Activated CD4-positive, alpha-beta T cell treated with anti-CD3 and anti-CD28 coated beads for 4 hours (primary cell): ENCODE measurements around the gene TDRD9.
"Not testable (repeated sequence)": the region's sequence is repeated elsewhere in the genome, so short reads cannot be mapped to it uniquely, and the experiment has no call there.

Source experiments
- DNase-seq, 2 donors: peaks; one replicate each; pipeline ENCODE4 v3.0.0-alpha.2; 2020

Gene TDRD9

DNA sequence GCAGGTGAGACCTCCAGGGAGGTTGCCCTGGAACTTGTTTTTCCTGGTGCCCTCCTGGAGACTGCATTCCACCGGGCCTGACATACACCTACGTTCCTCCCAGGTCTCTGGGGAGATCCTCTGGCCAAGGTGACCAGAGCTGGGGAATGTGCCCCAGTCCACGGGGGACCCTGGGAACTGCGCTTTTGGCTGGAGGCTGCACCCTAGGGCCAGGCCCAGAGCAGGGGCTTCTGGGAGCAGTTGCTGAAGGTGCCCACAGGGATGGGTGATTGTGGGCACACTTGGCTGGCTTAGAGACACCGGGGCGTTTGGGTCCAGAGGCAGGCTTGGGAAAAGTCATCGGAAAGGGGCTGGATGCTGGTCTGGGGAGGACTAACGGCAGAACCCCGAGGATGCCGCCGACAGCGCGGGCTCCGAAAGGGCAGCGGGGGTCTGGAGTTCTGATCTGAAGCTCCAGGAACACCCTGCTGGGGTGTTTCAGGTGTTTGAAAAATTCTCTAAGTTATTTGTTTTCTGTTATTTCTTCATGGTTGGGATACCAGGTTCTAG, 36.5 kb upstream of the TDRD9 start:
- no peak for DNase-seq

DNA sequence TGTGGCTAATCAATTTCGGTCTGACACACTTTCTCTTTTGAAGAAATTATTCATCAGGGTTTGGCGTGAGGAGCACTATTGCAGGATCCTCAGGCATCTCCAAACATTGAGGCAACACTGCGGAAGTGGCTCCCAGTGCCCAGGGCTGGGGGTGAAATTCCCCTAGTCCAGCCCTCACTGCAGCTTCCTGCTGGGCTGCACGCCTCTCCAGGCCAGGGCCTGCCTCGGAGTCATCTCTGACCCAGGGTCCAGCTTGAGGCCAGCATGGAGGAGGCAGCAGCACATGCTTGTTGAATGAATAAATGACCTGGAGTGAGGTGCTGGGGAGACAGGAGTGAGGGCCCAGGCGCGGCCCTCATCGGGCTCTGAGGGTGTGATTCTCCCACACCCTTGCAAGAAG, 36.0 kb upstream of the TDRD9 start:
- DNase-seq = no peak

DNA sequence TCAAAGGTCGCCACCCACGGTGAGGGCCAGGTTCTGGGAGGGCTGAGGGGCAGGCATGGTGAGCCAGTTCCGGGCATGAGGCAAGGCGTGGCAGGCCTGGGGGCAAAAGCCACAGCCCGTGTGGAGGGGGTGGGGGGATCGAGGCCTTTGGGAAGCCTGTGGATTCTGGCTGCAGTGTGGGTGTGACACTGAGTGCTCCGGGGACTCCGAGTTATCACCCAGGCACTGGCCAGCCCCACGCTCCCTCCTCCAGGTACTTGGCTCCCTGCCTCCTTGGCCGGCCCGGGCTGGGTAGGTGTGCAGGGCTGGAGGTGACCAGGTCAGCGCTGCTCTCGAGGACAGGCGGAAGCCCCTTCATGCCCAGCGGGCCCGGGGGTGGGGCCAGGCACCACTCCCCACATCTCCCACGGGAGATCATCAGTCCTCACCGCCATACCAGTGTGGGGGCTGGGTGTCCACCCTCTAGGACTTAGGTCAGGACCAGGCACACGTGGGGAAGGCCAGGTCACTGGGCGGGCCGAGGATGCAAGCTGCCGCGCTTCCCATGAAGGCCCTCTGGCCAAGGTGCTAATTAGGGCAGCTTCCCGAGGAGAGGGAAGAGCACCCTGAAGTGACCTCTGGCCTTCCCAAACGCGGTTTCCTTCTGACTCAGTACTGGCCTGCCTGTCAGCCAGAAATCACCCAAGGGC, 34.1 kb upstream of the TDRD9 start:
- DNase-seq = no peak

DNA sequence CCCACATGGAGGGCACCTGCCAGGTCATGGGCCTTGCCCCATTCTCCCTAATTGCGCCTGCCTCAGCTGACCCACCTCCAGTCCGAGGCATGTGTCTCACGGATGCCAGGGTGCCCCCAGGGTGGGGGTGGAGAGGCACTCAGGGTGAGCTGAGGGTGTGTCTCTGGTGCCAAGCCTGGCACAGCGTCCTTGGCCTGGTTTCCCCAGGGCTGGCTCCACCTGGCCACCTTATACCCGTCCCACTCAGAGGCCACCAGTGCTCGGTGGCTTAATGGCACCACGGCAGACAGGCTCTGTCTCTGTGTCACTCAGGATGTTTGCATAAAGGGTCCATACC, 33.6 kb upstream of the TDRD9 start:
- no peak for DNase-seq

DNA sequence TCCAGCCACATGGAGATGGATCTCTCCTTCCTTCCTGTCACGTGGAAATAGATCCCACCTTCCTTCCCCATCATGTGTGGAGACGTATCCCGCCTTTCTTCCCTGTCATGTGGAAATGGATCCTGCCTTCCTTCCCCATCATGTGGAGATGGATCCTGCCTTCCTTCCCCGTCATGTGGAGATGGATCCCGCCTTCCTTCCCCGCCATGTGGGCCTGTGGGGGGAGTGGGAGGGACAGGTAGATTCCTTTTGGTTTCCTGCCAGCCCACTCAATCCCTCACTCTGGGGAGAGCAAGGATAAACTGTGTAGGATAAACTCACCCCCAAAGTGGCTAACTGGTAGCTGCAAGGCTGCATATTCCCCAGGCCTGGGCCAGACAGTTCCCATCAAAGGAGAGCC, 31.7 kb upstream of the TDRD9 start:
- no peak for DNase-seq

DNA sequence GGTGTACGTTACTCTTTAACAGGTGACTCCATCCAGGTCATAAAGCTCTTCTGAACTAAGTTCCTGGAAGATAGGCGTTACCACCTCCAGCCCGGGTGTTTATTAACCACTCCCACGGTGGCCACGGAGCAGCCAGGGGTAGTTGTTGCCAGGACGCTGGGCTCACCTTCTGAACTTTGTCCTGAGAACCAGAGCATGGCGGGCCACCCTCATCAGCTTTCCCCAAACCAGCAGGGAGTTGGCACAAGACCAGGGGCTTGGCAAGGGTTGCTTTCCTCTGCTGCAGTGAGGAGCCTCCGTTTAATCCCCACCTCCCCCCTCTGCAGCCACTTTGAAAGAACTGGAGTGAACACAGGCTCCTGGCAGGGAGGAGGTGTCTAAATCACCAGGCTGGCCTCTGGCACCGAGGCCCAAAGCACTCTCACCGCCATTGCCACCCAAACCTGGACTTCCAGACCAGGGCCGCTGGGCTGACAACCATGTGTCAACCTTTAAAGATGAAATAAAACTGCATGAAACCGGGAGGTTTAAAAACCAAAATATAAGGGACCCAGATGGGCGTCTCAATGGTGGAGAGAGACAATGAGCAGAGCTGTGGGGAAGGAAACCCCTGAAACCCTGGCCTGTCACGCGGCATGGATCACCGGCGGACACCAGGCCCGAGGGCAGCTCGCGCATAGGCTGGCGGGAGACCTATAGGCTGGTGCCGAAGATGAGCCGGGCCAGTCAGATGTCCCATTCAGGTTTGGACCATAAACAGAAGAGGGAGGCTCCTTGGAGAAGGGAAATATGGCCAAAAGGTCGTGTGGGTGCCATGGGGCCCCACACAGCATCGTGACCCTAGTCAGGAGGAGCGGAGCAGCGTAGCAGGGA, 30.9 kb upstream of the TDRD9 start:
- DNase-seq = no peak

DNA sequence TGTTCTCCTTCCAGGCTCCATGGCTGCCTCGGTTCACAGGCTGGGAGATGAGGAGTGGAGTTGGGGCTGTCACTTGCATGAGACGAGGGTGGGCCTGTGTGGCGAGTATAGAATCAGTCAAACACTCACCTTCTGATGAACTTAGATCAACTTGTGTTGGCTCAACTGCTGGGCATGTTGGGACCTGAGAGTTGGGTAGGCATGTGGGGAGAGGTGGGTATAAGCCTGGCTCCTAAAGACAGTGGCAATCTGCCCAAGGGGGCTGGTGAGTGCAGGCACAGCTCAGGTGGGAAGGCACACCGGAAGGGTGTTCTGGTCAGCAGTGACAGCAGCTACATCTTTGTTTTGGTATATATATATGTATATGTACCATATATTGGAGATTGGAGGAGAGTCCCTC, 30.1 kb upstream of the TDRD9 start:
- no peak for DNase-seq

DNA sequence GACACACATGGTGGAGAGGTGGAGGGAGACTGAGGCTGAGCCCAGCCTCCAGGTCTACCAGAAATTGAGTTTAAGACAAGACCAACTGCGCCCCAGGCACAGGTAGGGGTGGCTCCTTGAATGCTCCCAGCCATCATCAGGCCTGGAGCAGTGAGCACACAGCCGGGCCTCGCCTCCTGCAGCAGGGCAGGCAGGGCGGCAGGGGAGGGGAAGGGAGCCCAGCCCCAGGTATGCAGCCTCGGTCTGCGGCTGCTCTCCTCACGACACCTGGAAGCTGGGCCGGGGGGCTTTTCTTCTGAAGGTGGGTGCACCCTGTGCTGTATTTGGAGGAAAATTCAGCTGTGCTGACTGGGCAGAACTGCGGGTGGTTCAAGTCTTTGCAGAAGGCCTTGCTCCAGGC, 29.5 kb upstream of the TDRD9 start:
- DNase-seq = no peak

DNA sequence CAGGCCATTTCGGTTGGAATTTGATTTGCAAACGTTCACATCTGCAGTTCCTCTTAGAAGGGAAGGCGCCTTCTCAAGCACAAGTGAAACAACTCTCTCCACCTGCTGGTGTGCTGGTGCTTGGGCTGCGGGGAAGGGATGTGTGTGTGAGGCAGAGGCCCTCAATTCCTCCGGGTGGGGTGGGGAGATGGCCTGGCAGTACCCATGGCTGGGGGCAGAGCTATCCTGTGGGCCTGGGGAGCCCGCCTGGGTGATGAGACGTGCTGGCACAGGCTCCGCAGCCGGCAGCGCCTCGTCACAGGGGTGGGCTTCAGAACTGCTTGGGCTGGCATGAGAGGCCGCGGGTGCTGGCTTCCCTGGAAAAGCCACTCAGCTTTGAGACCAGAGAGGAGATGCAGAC, 28.9 kb upstream of the TDRD9 start:
- no peak for DNase-seq

DNA sequence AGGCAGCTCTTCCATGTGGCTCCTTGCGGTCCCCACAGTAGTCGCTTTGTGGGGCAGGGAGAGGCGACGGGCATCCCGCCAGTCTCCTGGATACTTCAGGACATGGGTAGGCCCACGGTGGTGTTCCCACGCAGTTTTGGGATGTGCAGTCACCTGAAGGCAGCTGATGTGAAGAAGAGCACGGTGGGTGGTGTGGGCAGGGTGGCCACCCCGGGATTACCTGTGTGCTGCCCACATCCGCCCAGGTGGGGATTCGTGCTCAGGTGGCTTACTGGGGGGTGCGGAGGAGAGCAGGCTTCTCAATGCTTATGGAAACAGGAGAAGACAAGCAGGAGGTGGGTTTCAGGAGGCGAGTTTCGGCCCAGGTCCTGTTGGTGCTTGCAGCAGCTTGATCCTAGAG, 28.4 kb upstream of the TDRD9 start:
- DNase-seq = no peak

DNA sequence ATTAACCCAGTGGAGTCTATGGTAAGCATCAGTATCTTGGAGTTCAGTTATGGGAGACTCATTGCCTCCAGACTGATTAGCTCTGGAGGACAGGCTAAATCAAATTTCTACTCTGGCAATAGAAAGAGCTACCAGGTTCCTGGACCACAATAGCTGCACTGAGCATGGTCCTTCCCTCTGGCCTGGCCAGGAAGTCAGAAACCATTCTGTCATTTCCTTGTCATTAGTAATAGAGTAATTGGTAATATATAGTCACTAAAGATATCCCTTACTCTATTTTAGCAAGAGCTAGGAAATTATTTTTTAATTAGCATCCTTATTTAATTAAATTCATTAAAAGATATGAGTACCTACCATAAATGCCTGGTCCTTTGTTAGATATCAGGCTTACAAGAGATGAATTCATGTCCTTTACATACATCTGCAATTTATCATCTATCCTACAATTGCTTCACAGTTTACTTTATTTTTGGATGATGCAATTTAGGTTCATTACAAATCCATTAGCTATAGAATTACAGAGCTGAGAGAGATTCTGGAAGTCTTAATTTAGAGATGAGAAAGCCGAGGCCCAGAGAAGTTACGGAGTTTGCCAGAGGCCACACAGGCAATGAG, 23.7 kb upstream of the TDRD9 start:
- DNase-seq = no peak

DNA sequence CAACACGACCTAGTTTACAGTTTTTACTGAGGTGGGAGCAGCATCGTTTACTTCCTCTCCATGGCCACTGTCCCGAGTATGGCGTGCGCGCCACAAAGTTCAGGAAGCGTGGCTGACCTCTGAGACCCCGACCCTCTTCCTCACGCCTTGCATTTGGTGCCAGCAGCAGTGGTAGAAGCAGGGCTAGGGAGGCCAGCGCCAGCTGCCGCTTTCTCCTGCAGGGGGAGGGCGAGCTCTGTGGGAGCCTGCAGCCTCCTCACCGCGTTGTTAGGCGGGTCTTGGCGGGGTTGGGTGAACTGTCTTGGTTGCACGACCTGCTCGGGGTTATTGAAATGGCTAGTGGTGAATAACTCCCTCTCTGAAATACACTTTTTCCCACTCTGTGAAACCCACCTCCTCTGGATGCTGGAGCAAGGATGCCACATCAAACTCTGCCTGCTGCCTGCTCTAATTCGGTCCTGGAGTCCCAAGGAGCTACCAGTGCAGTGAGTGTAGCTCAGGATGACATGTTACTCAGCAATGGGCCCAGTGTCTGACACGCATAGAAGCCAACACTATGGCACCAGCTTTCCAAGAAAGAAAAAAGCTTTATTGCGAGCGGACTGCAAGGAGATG, 22.3 kb upstream of the TDRD9 start:
- DNase-seq = no peak

DNA sequence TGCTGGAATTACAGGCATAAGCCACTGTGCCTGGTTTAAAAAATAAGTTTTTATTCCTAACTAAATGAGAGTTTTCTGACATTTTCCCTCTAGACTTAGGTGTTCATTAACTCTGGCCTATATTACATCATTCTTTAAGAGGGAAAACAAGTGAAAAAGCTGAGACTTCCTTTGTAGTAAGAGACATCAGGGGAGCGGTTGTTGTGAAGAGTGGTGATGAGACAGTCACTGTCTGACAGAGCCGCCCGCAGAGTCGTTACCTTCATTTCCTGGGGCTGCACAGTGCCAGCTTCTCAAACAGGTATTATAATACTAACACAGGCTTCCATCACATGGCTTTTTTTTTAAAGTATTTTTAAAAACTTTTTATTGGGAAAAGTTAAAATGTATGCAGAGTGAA, 19.7 kb upstream of the TDRD9 start:
- DNase-seq = peak; percentile 20 to 33

DNA sequence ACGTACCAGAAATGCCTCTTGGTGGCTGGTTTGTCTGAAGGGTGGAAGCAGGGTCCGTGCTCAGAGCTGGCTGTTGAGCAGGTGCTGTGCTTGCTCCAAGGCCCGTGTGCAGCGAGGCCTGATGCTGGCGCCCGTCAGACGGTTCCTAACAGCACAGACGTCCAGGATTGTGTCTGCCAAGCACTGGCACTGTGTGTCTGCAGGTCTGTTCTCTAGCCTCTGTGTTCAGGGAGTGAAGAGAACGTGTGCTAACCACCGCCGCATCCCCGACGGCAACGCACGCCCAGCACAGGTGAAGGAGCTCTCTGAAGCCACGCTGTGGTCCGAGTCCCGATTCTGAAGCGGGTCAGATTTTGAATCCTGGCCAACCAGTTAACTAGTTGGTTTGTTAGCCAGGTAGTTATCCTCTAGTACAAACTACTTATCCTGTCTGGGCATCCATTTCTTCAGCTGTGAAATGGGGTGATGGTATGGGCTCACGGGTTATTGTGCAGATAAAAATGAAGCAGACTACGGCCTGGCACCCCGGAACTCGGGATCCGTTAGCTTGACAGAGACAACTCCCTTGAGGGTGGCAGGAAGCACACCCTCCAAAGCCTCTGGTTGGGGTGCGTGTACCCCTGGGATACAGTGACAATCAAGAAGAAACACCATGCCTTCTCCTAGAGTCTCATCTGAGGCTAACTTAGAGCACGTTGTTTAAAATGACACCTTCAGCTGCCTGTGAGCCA, 18.6 kb upstream of the TDRD9 start:
- no peak for DNase-seq

DNA sequence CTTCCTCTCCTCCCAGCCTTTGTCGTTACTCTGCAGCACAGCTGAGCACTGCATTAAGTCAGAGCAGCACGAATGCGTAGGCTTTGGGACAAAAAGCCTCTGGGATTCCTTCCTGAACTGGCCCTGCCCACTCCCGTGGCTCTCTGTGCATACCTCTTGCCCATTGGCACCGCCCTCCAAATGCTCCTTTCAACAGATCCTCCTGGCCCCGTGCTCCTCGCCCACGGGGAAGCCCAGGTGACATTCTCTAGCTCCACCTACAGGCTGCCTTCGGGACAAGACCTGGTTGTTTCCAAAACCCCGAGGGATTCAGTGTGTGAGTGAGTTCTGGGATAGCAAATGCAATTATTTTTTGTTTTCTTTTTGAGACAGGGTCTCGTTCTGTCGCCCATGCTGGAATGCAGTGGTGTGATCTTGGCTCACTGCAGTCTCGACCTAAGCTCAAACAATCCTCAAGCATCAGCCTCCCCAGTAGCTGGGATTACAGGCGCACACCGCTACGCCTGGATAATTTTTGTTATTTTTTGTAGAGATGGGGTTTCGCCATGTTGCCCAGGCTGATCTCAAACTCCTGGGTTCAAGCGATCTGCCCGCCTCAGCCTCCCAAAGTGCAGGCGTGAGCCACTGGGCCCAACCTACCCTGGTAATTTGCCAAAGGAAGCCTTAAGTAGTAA, 17.9 kb upstream of the TDRD9 start:
- DNase-seq = peak; percentile 75 to 79

DNA sequence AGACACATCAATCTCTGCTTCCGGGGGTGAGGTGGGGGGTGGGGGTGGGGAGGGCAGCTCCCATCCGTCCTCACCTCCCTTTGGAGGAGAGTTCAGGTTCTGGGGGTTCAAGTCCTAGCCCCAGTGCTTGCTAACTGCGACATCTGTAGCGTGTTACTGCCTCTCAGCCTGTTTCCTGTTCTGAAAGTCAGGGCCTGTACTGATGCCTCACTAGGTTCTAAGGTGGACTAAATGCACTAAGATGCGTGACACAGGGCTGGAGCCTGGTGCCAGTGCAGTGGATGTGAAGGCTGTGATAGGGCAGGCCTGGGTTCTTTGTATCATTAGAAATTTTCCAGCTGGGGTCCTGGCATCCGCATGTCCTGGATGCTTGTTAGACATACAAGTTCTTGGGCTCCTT, 17.3 kb upstream of the TDRD9 start:
- no peak for DNase-seq

DNA sequence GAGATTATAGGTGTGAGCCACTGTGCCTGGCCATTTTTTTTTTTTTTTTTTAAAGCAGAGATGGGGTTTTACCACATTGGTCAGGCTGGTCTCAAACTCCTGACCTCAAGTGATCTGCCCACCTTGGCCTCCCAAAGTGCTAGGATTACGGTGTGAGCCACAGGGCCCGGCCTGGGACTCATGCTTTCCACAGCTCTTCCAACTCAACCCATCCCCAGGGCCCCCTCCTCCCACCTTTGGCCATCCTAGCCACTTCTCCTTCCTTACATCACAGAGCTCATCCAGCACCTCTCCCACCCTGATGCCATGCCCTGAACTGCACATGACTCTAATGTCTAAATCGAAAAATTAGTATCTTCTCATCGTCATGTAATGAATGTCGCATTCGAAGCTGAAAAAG, 12.6 kb upstream of the TDRD9 start:
- DNase-seq = no peak

DNA sequence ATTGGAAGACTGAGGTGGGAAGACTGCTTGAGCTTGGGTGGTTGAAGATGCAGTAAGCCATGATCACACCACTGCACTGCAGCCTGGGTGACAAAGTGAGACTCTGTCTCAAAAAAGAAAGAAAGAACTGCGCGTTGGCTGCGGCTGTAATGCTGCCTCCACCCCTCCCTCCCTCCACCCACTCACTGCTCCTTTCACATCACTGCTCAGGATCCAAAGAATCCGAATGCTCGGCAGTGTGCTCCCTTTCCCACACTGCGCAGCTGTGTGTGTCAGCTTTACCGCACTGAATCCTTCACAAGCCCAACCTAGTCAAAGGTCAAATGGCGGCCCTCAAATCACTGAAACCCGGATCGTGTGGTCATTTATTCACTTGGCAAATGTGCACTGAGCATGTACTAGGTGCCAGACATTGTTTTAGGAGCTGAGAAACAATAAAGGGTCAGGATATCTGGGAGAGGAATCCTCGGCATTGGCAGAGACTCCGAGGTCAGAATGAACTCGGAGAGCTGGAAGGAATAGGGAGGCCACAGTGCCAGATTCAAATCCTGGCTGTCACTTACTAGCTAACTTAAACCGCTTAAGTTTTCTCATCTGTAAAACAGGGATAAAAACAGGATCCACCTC, 11.5 kb upstream of the TDRD9 start:
- no peak for DNase-seq

DNA sequence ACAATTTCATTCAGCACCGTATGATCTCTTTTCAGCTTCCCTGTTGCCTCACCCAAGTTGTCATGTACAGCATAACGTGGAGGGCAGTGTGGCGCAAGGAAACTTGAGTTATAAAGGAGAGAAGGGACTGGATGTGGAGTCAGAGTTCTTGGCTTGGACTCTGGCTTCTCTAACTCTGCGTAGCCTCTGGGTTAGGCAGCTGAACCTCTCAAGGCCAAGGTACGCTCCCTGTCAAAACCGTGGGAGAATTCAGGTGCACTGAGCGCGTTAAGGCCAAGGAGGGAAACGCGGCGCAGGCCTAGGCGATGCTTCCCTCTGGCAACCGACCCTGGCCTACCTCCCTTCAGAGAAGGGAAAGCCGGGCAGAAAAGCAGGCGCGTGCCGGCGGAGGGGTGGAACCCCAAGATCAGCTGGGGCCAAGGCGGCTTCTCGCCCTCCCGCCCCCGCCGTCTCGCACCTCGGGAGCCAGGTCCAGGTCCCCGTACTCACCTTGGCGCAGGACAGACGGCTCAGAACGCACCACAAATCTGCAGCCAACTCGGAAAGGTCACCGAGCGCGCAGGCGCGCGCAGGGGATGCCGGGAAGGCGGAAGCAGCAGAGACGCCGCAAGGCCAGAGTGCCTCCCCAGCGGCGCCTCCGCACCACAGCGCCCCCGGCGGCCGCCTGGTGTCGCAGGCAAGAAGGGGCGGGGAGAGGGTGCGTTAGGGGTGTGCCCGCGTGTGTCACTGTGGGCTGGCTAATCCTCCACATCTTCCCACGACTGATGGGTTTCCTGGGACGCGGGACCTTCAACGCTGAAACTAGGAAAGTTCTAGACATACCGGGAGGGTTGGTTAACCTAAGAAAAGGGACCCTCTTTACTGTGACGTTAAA, 7.0 kb upstream of the TDRD9 start:
- DNase-seq = peak; percentile 90 to 94

DNA sequence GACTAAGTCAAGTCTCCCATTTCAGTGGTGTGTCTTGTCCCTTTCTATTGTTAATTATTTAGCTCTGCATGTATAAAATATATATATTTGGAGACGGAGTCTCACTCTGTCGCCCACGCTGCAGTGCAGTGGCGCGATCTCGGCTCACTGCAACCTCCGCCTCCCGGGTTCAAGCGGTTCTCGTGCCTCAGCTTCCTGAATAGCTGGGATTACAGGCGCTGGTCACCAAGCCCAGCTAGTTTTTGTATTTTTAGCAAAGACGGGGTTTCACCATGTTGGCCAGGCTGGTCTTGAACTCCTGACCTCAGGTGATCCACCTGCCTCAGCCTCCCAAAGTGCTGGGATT, 6.4 kb upstream of the TDRD9 start:
- not testable (repeated sequence) for DNase-seq

DNA sequence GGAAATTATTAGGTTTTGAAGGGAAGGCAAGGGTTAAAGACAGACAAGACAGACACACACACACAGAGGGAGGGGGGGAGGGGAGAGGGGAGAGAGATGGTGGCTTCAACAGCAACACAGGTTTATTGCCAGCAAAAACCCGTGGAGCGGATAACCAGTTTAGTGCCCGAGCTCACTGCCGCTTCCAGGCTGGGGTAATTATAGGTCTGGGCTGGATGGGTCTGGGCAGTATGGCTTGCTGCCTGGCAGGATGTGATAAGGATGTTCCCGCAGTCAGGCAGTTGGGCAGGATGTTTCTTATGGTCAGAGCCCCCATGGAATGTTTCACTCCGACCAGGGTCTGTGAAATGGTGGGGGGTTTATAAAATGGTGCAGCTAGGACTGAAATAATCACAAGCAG, 4.4 kb upstream of the TDRD9 start:
- no peak for DNase-seq
